Heart left ventricle (tissue), 16 donors: ENCODE data around the gene CSTPP1. TPM values are rescaled to one million over a fixed set of nuclear protein-coding genes. Genes with fewer than 3 reads are reported as not detected.

ENCODE experiments used
- ATAC-seq, 4 donors: fragments of 200-7000 bp; cut with Tn5 transposase; one replicate each; pipeline ENCODE4 v1.9.1; 2020 to 2022; ENCODE audit warnings: moderate library complexity in 4 of 4, mild to moderate bottlenecking in 3 of 4, moderate number of reproducible peaks in 1 of 4
- DNase-seq, 5 donors: peaks; one replicate each; pipeline ENCODE4 v3.0.0-alpha.2; 2020
- H3K27ac ChIP-seq, 12 donors: fragments of 200-600 bp; sonication (generic) in 4 of 12; one replicate each; pipeline versions ENCODE4 v1.5.0 to v1.8.0; 2016 to 2022; ENCODE audit warnings: mild to moderate bottlenecking in 2 of 12
- H3K27me3 ChIP-seq, 9 donors: fragments of 200-600 bp; sonication (generic) in 2 of 9; one replicate each; pipeline versions ENCODE4 v1.5.1 to v1.8.0; 2016 to 2022; ENCODE audit warnings: mild to moderate bottlenecking in 3 of 9
- H3K36me3 ChIP-seq, 9 donors: fragments of 200-600 bp; sonication (generic) in 2 of 9; one replicate each; pipeline versions ENCODE4 v1.5.0 to v1.8.0; 2018 to 2022; ENCODE audit warnings: mild to moderate bottlenecking in 2 of 9
- H3K4me1 ChIP-seq, 12 donors: fragments of 200-600 bp; sonication (generic) in 4 of 12; one replicate each; pipeline versions ENCODE4 v1.5.0 to v1.8.0; 2016 to 2022; ENCODE audit warnings: mild to moderate bottlenecking in 3 of 12
- H3K4me3 ChIP-seq, 12 donors: fragments of 200-600 bp; sonication (generic) in 4 of 12; one replicate each; pipeline versions ENCODE4 v1.5.0 to v1.8.0; 2017 to 2022; ENCODE audit warnings: mild to moderate bottlenecking in 9 of 12, moderate library complexity in 4 of 12
- H3K9me3 ChIP-seq, 12 donors: fragments of 200-600 bp; sonication (generic) in 4 of 12; one replicate each; pipeline versions ENCODE4 v1.5.0 to v1.8.0; 2016 to 2022; ENCODE audit warnings: mild to moderate bottlenecking in 1 of 12
- POLR2A ChIP-seq, 2 donors: fragments of 450-650 bp; IDR thresholded peaks; one replicate each; pipeline ENCODE4 v1.6.1; 2017; ENCODE audit warnings: antibody characterized with exemption in 2 of 2, mild to moderate bottlenecking in 2 of 2, moderate library complexity in 2 of 2
- WGBS, 4 donors: extraction: QIAGEN DNeasy Blood & Tissue Kit in 2 of 4; methylation state at CpG; one replicate each; pipeline versions ENCODE4 v1.1.5 to v1.1.7; 2013 to 2018; 5-methylcytosine and 5-hydroxymethylcytosine counted together
- intact Hi-C, 10 donors: fragments of 100-400 bp; cut with DNase I; formaldehyde crosslinking; loops; one replicate each; pipeline versions ENCODE4 v1.11.1 to v1.14.2; 2022
- polyA plus RNA-seq, 2 donors: library from polyadenylated mRNA; stranded (reverse); fragments of 200-250 nt; gene quantifications; one replicate each; pipeline ENCODE4 v1.2.3, GENCODE V29; 2013
- total RNA-seq, 9 donors: library from RNA; depleted of rRNA in 2 of 9; stranded (reverse); fragments of >200 nt in 2 of 9; fragmentation: NEBNext Ultra II Directional in 3 of 9; extraction: Animal tissue kit (Norgen Biotek cat#: 25700) in 3 of 9; gene quantifications; one replicate each; pipeline versions ENCODE4 v1.1.0 to v1.2.4, GENCODE V29; 2016 to 2023
- TF ChIP-seq, protein P1 (sequence below), 12 donors: fragments of 200-600 bp; sonication (generic) in 4 of 12; IDR thresholded peaks; one replicate each; pipeline versions ENCODE4 v1.5.0 to v1.8.0; 2018 to 2022; ENCODE audit warnings: antibody characterized with exemption in 12 of 12, mild to moderate bottlenecking in 5 of 12
- donor health status: ischemic (EF 13 %, LVEDD 7.1; RV severe dilation, severe dysfunction).
- donor health status: healthy with polysubstance abuse.
- donor health status: DM: no; HTN: yes; CAD: no.
- donor health status: DM: no; HTN: no; CAD: no.
- donor health status: ischemic (EF 25% LVEDD 6.9; RV normal size, moderate dysfunction).
- donor health status: ischemic (EF 25% LVEDD 5.7; RV mildly dilated, moderate dysfunction).
- donor health status: healthy.
- donor health status: DM: yes; HTN: yes; CAD: no.
- donor health status: ischemic (EF 35%, LVEDD 5.7; RV mildly dilated, moderate dysfunction).
- donor health status: nonischemic (EF 11% LVEDD 7.7; RV severe dilation, severe dysfunction).
- donor health status: DM: yes; HTN: yes; CAD: no.
- donor health status: PGD.
- donor health status: ischemic (EF 29% LVEDD 5.4; RV normal size, mild dysfunction).
- donor health status: nonischemic (EF 23%, LVEDD 6.1; RV moderate dilation, normal function).

CSTPP1 gene
- total and polyA plus RNA-seq, 11 donors: 9.9 to 33.4 (median 14.7) TPM

GRCh38 chr11:47155879-47156278, 219.3 kb downstream of the CSTPP1 start:
- H3K4me1 ChIP-seq: peaks cover 0 to 14% (median 8%) of the 10 kb centered on the region in 12 donors
- DNase-seq (no peak), ATAC-seq (no peak)
- no peaks in the 10 kb centered on the region for H3K9me3 ChIP-seq
- TF ChIP-seq POLR2A (IDR thresholded peaks at IDR 0.05): no peak
- TF ChIP-seq, protein P1, sequence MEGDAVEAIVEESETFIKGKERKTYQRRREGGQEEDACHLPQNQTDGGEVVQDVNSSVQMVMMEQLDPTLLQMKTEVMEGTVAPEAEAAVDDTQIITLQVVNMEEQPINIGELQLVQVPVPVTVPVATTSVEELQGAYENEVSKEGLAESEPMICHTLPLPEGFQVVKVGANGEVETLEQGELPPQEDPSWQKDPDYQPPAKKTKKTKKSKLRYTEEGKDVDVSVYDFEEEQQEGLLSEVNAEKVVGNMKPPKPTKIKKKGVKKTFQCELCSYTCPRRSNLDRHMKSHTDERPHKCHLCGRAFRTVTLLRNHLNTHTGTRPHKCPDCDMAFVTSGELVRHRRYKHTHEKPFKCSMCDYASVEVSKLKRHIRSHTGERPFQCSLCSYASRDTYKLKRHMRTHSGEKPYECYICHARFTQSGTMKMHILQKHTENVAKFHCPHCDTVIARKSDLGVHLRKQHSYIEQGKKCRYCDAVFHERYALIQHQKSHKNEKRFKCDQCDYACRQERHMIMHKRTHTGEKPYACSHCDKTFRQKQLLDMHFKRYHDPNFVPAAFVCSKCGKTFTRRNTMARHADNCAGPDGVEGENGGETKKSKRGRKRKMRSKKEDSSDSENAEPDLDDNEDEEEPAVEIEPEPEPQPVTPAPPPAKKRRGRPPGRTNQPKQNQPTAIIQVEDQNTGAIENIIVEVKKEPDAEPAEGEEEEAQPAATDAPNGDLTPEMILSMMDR (IDR thresholded peaks at IDR 0.05): no peak
- H3K27me3 ChIP-seq: no peaks in the 10 kb centered on the region
- WGBS, 4 donors: 92 to 95% (median 94%) methylated on average over 4 of the region's 4 CpGs
- no peak overlapping the region for H3K4me3 ChIP-seq
- H3K36me3 ChIP-seq: peaks cover 0 to 33% (median 0%) of the 10 kb centered on the region in 9 donors
- intact Hi-C loops: loop anchor here in 1 of 10 donors (2.0 kb wide), 1 partner anchor 267 kb away; no protein-coding TSS in a partner anchor
- no peak overlapping the region for H3K27ac ChIP-seq

DNA sequence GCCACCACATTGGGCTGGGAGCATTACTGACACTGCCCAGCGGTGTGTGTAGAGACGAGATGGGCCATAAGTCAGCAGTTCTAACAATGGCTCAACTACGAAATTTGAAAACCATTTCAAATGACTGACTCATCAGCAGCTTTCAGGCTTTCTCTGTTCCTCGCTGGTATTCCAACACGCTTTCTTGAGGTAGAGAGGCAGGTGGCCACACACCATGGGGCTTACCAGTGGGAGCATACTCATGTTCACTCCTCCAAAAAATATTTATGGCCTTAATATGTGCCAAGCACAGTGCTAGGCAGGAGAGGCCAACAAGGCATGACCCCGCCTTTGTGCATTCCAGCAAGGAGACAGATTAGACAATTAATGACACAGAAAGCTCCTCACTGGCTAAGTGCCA, 219.8 kb downstream of the CSTPP1 start:
- peak in 1 of 5 donors; percentile 16 for DNase-seq
- Histone ChIP-seq H3K4me1 (peaks cover 0 to 18% (median 11%) of the 10 kb centered on the region in 12 donors), H3K36me3 (peaks cover 0 to 33% (median 0%) of the 10 kb centered on the region in 9 donors), H3K27ac (no peak overlapping the region), H3K4me3 (no peak overlapping the region), H3K27me3 (no peaks in the 10 kb centered on the region), H3K9me3 (no peaks in the 10 kb centered on the region)
- 94 to 99% (median 95%) methylated on average over 6 of the region's 6 CpGs for WGBS, 4 donors
- intact Hi-C loops: no loop called here
- no peak for ATAC-seq
- TF ChIP-seq POLR2A (IDR thresholded peaks at IDR 0.05): no peak
- TF ChIP-seq, protein P1 (IDR thresholded peaks at IDR 0.05): no peak

DNA sequence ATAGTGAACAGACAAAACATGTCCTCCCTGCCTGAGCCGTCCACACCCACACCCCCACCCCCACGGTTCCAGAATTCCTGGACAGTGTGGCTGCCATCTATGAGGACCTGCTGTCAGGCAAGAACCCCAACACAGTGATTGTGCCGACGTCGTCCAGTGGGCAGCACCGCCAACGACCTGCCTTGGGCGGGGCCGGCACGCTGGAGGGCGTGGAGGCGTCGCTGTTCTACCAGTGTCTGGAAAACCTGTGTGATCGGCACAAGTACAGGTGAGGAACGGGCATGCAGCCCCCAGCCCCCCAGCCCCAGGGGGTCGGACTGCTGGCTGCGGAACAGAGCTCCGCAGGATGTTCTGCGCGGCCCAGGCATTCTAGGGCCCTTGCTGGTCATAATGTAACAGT, 220.4 kb downstream of the CSTPP1 start:
- no peaks in the 10 kb centered on the region for H3K9me3 ChIP-seq
- no peaks in the 10 kb centered on the region for H3K27me3 ChIP-seq
- peaks cover 0 to 37% (median 0%) of the 10 kb centered on the region in 9 donors for H3K36me3 ChIP-seq
- H3K4me3 ChIP-seq: no peak overlapping the region
- peaks cover 0 to 24% (median 13%) of the 10 kb centered on the region in 12 donors for H3K4me1 ChIP-seq
- WGBS, 4 donors: 90 to 93% (median 91%) methylated on average over 14 to 20 of the region's 20 CpGs
- TF ChIP-seq, protein P1 (IDR thresholded peaks at IDR 0.05): no peak
- DNase-seq (peak in 1 of 5 donors; percentile 21), ATAC-seq (no peak)
- intact Hi-C loops: no loop called here
- H3K27ac ChIP-seq: no peak overlapping the region

DNA sequence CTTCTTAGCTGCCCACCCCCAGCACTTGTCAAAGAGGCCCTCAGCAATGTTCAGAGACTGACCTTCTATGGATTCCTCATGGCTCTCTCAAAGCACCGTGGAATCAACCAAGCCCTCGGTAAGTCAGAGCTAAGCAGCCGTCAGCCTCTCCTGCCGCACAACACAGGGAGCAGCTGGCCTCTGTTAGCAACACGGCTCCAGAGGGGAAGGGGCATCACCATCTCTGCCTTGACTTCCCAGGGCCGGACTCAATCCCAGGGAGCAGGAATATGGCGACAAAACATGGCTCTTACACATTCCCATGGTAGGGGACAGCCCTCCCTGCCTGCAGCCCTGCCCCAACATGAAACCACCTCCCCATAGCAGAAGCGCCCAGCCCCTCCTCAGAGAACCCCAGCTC, 221.2 kb downstream of the CSTPP1 start:
- TF ChIP-seq, protein P1 (IDR thresholded peaks at IDR 0.05): no peak
- TF ChIP-seq POLR2A (IDR thresholded peaks at IDR 0.05): no peak
- ATAC-seq (no peak), DNase-seq (peak in 1 of 5 donors; percentile 20)
- no peak overlapping the region for H3K27ac ChIP-seq
- 84 to 88% (median 86%) methylated on average over 8 of the region's 8 CpGs for WGBS, 4 donors
- H3K27me3 ChIP-seq: no peaks in the 10 kb centered on the region
- peaks cover 0 to 29% (median 11%) of the 10 kb centered on the region in 12 donors for H3K4me1 ChIP-seq
- no peaks in the 10 kb centered on the region for H3K9me3 ChIP-seq
- H3K4me3 ChIP-seq: no peak overlapping the region
- intact Hi-C loops: no loop called here
- peaks cover 0 to 38% (median 2%) of the 10 kb centered on the region in 9 donors for H3K36me3 ChIP-seq
